Activated T-helper 9 cell treated with anti-CD3 and anti-CD28 coated beads, Interleukin-2, amount 50 U/mL, for 16 hours (primary cell): ENCODE results near the gene STRBP.

Experiments
- DNase-seq: peaks from one replicate; pipeline ENCODE4 v3.0.0-alpha.2; 2020; ENCODE audit warnings: low read depth

Gene STRBP

DNA sequence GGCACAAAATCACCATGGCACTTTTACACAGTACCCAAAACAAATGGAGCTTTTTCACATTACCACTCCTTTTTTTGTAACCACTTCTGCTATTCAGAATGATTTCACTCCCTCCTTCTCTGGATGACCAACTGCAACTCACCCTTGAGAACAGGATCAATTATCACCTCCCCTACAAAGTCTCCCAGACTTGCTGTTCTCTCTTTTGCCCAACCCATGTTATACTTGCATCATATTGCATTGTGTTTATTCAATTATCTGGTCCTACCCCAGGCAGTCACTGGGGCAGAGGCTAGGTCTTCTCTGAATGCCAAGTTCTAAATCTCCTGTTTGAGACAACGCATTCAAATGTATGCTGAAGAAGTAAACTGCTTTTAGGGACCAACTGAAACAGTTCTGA, 139.0 kb downstream of the STRBP start:
- DNase-seq: no peak

DNA sequence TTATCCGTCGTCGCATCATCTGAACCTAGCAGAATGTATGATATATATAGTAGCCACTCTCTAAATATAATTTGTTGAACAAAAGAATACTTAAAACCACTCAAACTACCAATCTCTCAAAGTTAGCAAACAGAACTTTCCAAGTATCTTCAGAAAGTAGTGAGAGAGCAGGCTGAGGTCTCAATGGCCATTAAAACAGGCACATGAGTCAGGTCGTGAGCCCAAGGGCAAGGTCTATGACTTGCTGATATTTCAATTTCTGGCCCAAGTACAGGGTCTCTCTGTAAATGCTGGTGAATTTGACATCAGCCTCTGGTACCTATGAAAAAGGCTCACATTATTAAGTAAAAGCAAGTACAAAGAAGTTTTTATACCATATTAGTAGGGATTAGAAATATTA, 139.8 kb downstream of the STRBP start:
- DNase-seq: no peak

DNA sequence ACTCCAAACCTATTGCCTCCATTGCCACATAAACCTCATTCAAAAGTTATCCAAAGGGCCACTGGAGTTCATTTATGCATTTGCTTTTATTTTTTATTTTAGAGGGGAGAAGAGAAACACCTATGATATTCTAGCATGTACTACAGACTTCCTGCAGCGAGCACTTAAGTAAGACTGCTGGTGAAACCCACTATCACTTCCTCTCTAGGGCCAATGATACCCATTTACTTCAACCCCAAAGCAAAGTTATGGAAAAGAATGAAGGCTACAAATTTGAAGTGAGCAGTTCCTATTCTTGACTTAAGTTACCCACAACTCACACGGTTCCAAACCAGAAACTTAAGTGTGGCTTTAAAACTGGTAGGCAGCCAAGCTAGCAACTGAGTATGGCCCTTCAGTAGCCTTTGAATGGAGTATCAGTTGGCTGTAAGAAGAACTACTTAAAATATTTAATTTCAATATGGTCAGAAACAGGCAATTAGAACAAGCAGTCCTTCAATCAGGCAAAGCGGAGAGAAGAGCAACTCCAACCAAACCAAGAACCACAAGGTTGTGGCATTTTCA, 140.8 kb downstream of the STRBP start:
- DNase-seq: no peak

DNA sequence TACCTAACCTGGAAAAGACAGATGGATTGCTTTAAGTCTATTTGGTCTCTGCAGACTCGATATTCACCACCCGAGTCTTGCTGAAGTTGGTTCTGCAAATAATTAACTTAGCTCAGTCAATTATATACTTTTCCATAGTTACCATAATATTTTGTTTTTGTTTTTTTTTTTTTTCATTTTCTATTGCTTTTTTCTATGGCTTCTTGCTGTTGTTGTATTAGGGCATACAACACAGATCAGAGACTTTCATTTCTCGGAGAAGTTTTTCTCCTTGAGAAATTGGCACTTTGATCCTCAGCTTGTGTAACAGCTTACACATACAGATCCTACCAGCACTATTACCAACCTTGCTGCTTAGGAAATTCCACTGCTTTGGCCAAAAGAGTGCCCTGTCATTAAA, 146.9 kb downstream of the STRBP start:
- no peak for DNase-seq

DNA sequence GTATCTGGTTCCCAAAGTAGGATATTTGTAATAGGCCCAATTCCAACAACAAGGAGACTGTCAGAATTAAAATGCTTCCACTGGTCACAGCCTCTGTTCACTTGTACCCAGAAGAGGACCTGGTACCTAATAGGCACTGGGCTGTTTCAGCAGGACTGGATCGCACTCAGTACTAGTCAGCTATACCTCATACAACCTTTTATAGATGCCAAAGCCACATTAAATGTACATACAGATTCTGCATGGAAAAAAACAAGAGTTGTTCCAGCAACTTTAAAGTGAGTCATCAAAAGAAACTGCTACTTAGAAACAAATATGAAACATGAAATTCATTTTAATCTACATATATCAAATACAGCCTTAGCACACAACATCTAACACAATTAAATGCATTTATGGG, 147.4 kb downstream of the STRBP start:
- DNase-seq: no peak

DNA sequence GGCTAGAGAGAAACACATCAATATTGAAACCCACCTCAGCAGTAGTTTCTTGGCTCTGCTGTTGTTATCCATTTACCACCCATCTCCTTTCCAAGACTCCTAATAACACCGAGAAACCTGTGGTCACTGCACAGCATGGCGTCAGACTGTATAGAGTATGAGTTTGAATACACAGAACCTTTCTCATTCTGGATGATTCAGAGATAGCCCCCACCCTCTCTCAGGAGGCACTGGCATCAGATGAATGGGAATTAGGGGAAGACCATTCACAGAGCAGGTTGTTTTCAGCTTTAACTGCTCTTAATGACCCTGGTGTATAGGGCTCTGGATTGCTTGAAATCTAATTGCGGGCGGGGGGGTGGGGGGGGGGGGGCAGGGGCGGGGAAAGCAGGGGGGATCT, 148.3 kb downstream of the STRBP start:
- DNase-seq: no peak

DNA sequence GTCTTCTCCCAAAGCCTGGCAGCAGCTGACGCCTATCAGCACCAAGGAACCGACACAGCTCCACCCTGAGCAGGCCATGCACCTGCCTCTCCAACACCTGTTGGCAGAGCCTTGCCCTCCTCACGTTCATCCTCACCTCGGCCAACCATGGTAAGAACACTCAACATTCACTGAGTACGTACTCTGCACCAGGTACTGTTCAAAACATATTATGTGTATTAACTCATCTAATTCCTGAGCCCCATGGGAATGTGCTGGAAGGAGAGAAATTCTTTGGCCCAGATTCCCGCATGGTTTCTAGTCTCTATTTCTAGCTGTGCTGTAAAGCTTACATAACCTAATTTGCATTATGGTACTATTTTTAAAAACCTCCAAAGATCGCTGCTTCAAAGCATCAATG, 148.8 kb downstream of the STRBP start:
- DNase-seq: no peak

DNA sequence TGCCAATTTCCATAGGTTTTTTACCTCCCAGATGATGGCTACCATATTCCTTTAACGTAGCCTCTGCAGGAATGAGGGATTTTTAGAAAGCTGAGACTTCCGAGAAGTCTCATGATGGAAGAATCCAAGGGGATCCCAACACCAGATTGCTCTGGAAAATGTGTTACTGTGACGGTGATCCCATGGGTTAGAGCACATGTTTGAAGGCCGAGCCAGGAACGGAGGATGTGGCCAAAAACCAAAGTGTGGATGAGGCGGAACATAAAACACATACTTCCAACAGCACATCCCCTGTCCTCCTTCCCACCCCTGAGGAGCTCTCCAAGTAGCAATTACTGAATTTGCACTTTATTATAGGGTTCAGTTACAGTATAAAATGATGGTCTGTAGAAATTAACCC, 152.3 kb downstream of the STRBP start:
- no peak for DNase-seq

DNA sequence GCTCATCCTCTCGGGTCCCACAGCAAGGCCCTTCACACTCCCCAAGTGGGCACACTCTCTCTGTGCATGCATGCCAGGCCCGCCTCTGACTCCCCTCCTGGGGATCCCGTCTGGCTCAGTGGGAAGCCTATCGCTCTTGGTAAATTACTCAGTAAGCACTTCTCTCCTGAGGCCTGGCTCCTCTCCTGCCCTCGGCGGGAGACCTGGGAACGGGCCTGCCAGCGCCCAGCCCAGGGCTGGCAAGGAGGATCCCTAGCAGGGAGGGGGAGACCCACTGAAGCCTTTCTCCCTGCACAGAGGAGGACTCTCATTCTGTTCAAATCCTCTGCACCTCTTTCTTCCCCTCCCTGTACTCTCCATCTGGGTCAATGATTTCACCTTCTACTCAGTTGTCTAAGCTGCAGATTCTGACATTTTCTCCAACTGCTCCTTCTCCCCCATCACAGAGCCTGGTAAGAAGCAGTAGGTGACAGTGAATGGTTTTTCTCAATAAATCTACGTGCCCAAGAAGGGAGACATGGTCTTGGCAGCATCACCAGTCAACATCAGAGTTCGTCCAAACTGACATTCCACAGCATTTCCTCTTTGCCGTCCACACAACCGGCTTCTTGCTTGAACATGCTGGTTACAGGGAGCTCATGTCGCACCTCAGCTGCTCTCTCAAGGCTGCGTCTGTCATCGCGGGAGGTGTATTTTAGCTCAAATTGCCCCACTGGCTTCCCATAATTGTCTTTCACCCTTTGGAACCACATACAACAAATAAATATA, 153.1 kb downstream of the STRBP start:
- DNase-seq: no peak

DNA sequence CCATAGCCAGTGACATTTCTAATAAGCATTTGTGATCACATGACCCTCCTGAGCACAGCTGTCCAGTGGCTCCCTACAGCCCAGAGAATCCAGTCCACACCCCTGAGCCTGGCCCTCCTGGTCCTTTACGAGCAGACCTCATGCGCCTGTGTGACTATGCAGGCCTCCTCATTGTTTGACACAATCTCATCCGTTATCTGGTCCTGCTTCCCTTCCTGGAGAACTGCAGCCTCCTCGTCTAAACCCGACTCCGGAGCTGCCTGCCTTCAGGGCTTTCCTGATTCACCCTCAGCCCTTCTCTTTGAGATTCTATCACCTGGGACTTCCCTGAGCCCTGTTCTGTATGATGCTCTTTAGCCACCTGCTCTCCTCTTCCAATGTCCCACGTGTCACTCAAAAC, 155.2 kb downstream of the STRBP start:
- DNase-seq: no peak

DNA sequence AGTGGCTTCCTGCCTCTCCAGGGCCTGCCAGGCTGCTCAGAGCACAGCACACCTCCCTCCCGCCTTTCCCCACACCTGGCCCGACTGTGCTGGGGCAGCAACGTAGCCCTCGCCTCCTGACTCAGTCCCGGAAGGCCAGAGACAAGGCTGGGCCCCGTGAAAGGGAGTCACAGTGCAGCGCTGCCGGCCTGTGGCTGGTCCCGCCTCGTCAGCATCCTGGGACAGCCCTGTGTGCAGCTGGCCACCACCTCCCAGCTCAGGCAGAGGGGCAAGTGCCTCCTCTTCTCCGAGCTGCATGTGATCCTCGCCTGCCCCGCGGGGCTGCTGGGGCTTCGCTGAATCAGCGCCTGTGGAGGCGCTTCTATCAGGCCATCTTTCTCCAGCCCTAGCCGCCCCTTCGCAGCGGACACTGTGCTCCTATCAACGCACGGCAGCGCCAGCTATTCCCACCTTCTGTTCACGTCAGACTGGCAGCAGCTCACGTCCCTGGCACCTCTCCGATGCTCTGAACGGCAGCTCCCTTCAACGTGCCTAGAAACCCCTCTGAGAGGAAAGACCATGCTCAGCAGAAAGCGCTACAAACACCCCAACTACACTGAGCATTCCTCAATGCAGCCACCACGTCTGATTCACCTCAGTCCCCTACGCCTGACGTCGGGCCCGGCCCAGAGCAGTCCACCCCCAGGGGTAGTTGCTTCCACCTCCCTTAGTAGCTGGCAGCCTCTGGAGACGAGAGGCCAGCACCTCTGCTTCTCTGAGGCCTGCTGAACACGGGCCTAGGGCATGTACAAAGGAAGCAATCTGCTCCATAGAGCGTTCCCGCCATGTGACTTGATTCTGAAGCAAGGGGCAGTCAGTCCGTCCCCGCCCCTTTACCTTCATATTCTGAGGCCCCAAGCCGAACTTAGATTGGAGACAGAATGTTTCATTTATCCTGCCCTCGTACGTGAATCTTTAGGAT, 156.1 kb downstream of the STRBP start:
- DNase-seq: no peak

DNA sequence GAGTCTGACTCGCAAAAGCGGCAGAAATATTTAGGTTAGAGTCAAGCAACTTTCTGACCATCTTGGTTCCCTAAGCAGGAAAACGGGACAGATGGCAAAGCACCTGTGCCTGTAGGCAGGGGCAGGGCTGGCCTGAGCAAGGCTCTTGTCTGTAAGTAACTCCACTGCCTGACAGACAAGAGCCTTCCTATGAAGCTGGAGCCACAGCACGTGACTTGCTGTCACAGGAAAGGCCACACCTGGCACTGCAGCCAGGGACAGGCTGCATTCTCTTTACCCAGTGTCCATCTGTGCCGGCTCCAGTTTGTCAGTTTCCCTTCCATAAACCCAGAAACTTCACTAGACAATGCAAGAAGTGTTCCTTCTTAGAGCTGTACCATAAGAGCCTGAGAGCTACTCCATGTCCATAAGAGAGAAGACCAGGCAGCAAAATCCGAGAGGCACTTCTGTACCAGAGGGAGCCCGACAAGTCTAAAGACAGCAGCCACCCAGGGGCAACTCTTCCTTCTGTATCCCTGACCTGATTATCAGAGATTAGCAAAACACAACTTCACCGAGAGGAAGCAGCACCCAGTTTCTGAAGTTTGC, 156.9 kb downstream of the STRBP start:
- no peak for DNase-seq

DNA sequence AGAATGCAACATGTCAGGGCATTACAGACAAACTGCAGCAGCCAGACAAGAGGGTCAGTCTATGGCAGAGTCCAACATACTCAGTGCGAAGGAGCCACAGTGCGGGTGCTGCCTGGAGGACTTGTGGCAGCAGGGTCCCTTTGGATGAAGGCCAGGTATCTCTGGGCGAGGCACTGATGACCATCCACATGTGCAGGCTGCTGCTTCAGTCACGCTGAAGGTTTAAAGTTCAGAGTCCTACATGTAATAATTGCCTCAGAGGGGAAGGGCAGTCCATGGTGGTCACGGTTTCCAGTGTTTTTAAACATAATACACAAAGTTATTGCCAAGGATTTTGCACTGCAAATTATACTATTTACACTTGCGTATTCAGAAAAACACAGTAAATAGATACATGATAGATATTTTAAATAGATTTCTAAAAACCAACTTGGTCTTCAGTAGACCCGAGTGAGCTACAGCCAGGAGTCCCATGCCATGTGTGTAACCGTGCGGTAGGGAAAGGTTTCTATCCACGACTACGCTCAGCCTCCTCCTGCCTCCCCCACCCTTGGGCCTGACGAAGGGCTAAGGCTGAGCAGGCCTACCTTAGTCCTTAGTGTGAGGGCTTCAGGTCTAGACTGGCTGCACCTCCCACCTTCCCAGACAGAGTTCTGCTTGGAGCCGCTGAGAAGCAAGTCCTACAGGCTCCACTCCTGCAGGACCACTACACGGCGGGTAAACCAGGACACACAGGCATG, 158.7 kb downstream of the STRBP start:
- no peak for DNase-seq

DNA sequence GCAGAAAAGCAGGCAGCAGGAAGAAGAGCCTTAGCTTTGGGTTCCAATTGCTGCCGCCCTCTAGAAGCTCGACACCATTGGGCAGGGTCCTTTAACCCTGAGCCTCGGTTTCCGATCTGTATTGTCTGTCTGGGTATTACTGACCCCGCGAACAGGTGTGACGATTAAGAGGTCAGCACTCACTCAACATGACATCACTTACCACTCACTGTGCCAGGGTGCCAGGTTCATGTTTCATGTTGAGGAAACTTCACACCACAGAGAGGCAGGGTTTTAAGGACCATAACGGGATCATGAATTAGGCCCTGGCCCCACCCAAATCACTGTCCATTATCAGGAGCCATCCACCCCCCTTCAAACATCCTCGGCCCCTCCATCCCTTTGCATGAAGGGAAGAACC, 159.4 kb downstream of the STRBP start:
- DNase-seq: no peak

DNA sequence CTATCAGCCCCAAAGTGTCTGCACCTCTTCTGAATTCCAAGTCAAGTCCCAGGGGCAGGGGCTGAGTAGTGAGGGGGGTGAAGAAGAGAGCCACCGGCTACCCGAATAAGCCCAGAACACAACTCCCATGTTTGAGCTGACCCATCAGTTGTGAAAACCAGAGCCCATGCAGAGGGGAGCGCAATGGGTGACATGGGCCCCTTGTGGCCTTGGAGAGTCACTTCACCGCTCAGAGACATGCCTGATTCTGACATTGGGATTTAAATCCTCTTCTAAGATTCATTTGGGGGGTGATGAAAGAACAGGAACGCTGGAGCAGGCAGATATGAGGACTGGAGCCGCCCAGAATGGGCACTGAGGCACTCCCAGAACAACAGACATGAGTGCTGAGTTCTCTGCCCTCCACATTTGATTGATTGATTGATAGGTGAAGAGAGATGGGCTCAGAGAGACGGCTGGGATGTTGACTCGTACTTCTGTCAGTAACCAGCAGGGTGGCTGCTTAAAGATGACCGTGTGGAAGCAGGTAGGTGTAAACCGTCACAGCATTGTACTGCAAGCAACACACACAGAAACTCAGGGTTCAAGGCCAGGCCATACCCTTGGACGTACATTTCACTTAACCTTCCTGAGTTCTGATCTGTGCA, 160.6 kb downstream of the STRBP start:
- no peak for DNase-seq

DNA sequence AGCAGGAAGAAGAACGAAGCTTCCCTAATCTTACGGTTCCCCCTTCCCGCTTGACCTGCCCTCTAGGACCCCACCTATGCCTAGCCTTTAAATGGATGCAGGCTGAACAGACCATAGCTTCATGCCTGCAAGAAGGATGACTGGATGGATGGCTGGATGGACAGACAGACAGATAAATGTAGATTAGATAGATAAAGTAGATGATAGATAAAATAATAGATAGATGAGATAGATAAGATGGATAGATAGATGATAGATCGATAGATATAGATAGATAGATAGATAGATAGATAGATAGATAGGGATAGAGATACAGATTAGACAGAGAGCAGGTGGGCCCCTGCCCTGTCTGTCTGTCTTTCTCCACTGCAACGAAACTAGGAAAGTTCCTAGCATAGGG, 162.9 kb downstream of the STRBP start:
- no peak for DNase-seq

DNA sequence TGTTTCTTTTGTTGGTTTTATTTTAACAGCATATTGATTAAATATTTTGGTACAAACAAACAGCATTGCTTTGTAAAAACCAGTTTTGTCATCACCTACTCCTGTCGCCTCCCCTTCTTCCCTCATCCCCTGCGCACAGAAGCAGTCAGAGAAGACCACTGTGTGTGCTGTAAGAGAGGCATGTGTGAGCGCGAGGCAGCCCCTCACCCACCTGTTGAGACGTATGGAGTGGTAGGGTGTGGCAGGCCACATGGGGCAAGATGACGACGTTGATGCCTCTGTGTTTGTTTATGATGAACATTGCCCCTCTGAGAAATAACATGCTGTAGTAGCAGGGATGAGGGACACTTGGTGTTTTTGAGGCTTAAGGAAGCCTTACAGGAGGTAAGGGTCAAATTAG, 163.6 kb downstream of the STRBP start:
- DNase-seq: no peak

DNA sequence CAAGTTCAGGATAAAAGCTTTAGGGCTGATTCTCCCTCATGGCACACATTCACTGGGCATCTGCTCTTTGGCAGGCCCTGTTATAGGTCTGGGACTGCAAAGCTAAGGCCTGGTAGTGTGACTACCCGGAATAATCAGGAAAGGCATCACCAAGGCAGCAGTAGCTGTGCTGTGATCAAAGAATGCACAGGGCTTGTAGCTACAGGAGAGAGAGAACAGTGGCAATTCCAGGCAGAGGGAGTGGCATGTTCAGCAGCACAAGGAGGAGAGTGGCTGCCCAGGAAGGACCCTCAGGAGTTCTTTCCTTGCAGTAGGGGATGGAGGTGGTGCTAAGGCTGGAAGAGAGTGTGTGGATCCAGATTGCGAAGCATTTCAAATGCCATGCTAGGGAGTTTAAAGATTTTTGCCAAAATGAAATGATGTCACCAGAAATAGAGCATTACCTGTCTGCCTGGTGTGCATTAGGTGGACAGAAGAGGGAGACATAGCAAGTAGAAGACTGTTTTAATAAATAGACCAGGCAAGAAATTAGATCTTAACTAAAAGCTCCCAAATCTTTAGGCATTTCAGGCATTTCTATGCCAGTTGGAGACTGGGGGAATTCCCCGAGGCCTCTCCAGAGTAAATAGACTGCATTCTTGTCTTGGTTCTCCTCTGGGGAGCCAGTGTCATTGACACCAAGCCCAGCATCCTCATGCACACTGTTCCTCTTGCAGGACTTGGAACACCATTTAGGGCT, 165.8 kb downstream of the STRBP start:
- no peak for DNase-seq

DNA sequence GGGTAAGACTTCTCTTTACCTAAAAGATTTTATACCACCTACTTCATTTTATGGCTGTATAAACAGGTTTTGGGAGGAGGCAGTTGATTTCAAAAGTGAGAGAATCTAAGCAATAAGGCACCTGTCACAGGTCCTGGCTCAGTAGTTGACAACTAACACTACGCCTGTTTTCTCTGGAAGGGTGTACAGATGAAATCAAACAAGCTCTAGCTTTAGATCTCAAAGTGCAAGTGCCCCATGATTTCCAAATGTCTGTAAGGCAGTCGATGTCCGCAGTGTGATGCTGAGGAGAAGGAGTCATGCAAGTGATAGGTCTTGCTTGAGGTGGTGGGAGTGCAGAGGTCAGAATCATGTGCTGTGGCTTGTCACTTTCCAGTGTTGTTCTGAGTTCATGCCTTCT, 168.8 kb downstream of the STRBP start:
- DNase-seq: no peak

DNA sequence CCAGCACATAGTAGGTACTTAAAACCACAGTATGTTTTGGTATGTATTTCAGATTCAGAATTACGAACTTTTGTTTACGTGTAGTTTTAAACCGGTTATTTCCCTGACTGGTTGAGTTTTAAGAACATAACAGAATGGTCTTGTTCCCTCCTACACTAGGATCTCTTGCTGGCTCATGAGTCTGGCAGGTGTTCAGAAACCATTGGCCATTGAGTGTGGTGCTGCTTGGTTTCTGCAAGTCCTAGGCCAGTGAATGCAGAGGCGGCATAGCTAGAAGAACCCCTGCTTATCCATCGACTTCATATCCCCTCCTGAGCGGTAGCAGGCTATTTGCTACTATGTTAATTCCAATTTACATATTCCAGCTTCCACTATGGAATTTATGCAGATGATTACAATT, 169.3 kb downstream of the STRBP start:
- DNase-seq: no peak

DNA sequence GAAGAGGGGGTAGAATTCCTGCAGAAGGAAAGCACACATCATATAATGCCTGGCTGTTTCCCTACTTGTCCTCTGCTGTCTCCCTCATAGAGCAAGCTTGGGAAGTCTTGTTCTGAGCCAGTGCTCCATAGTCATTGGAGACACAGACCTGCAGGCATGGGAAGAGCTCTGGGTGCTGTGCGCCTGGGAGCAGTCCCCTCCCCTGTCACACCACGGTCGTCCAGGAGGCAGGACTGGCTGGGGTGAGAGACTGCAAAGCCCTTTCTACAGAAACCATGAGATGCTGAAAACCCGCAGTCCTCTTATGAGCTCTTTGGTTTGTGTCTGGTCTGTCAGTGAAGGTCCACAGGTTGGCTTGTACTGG, 170.3 kb downstream of the STRBP start:
- DNase-seq: no peak
